GM21825 (cell line): ENCODE data around the gene TAF1A.

Source experiments
- ATAC-seq: cut with Tn5 transposase; IDR thresholded peaks from one replicate; pipeline ENCODE4 v1.9.1; 2021; ENCODE audit warnings: mild to moderate bottlenecking, moderate library complexity; ENCODE audit not compliant: unreplicated experiment

The TAF1A gene

GRCh38 chr1:222539951-222540597, 49.7 kb downstream of the TAF1A start:
- no peak for ATAC-seq

GRCh38 chr1:222535455-222535854, 54.3 kb downstream of the TAF1A start:
- no peak for ATAC-seq

- no peak for ATAC-seq
Observed at GRCh38 chr1:222530852-222531251, 58.9 kb downstream of the TAF1A start.

GRCh38 chr1:222529916-222530315, 59.8 kb downstream of the TAF1A start:
- no peak for ATAC-seq

- ATAC-seq, result no peak
Observed at GRCh38 chr1:222529181-222529580, 60.6 kb downstream of the TAF1A start.

GRCh38 chr1:222525951-222526350, 63.8 kb downstream of the TAF1A start:
- ATAC-seq, result no peak

- no peak for ATAC-seq
Observed at GRCh38 chr1:222523852-222524251, 65.9 kb downstream of the TAF1A start.

- ATAC-seq, result no peak
Observed at GRCh38 chr1:222522105-222522915, 67.4 kb downstream of the TAF1A start.

GRCh38 chr1:222521299-222522104, 68.2 kb downstream of the TAF1A start:
- no peak for ATAC-seq
